Heart right ventricle (tissue), 16 donors: ENCODE results near the gene SPIN2A. TPM values are rescaled to one million over a fixed set of nuclear protein-coding genes. Genes with fewer than 3 reads are reported as not detected.
"Not testable (repeated sequence)": the region's sequence is repeated elsewhere in the genome, so short reads cannot be mapped to it uniquely, and the experiment has no call there.

Experiments used
- ATAC-seq, 8 donors: fragments of 200-7000 bp; cut with Tn5 transposase; one replicate each; pipeline ENCODE4 v1.9.1; 2020; ENCODE audit warnings: mild to moderate bottlenecking in 8 of 8, moderate library complexity in 8 of 8, moderate number of reproducible peaks in 1 of 8
- DNase-seq, 2 donors: peaks; one replicate each; pipeline ENCODE4 v3.0.0-alpha.2; 2020
- H3K27ac ChIP-seq, 10 donors: fragments of 200-600 bp; sonication (generic) in 2 of 10; one replicate each; pipeline versions ENCODE4 v1.5.0 to v1.8.0; 2020 to 2022; ENCODE audit warnings: mild to moderate bottlenecking in 3 of 10
- H3K27me3 ChIP-seq, 7 donors: fragments of 200-600 bp; one replicate each; pipeline ENCODE4 v1.8.0; 2021 to 2022; ENCODE audit warnings: mild to moderate bottlenecking in 2 of 7
- H3K36me3 ChIP-seq, 9 donors: fragments of 200-600 bp; sonication (generic) in 1 of 9; one replicate each; pipeline versions ENCODE4 v1.5.0 to v1.8.0; 2020 to 2022; ENCODE audit warnings: mild to moderate bottlenecking in 2 of 9
- H3K4me1 ChIP-seq, 9 donors: fragments of 200-600 bp; sonication (generic) in 1 of 9; one replicate each; pipeline versions ENCODE4 v1.5.0 to v1.8.0; 2020 to 2022; ENCODE audit warnings: mild to moderate bottlenecking in 4 of 9
- H3K4me3 ChIP-seq, 10 donors: fragments of 200-600 bp; sonication (generic) in 2 of 10; one replicate each; pipeline versions ENCODE4 v1.5.0 to v1.8.0; 2020 to 2022; ENCODE audit warnings: mild to moderate bottlenecking in 7 of 10, moderate library complexity in 2 of 10
- H3K9me3 ChIP-seq, 11 donors: fragments of 200-600 bp in 10 of 11; sonication (generic) in 2 of 11; one replicate each; pipeline versions ENCODE4 v1.5.0 to v1.8.0; 2013 to 2022; ENCODE audit warnings: mild to moderate bottlenecking in 2 of 11, control low read depth in 1 of 11, moderate library complexity in 1 of 11
- CTCF ChIP-seq, 9 donors: fragments of 200-600 bp; sonication (generic) in 2 of 9; IDR thresholded peaks; one replicate each; pipeline versions ENCODE4 v1.5.0 to v1.8.0; 2021 to 2022; ENCODE audit warnings: antibody characterized with exemption in 9 of 9, mild to moderate bottlenecking in 5 of 9, moderate library complexity in 1 of 9
- WGBS, 2 donors: extraction: QIAGEN DNeasy Blood & Tissue Kit; methylation state at CpG; one replicate each; pipeline ENCODE4 v1.1.7; 2013; ENCODE audit warnings: inconsistent platforms in 1 of 2; 5-methylcytosine and 5-hydroxymethylcytosine counted together
- intact Hi-C, 10 donors: fragments of 100-400 bp; cut with DNase I; formaldehyde crosslinking; loops; one replicate each; pipeline versions ENCODE4 v1.11.1 to v1.14.2; 2022
- long read RNA-seq, 3 donors: library from polyadenylated mRNA; unstranded; transcript quantifications; one replicate each; pipeline ENCODE4 v2.0.0, GENCODE V29; 2020 to 2021
- polyA plus RNA-seq, 2 donors: library from polyadenylated mRNA; stranded (reverse); fragments of 200-250 nt; gene quantifications; one replicate each; pipeline ENCODE4 v1.2.3, GENCODE V29; 2013
- total RNA-seq, 10 donors: library from RNA; stranded (reverse); fragmentation: NEBNext Ultra II Directional in 3 of 10; extraction: Animal tissue kit (Norgen Biotek cat#: 25700) in 3 of 10; gene quantifications; one replicate each; pipeline versions ENCODE4 v1.2.1 to v1.2.4, GENCODE V29; 2021 to 2023
- donor health status: Arrhythmogenic right ventricular cardiomyopathy.
- donor health status: ischemic (EF 13 %, LVEDD 7.1; RV severe dilation, severe dysfunction).
- donor health status: healthy with polysubstance abuse.
- donor health status: DM: no; HTN: yes; CAD: no.
- donor health status: DM: no; HTN: no; CAD: no.
- donor health status: ischemic (EF 25% LVEDD 6.9; RV normal size, moderate dysfunction).
- donor health status: ischemic (EF 25% LVEDD 5.7; RV mildly dilated, moderate dysfunction).
- donor health status: healthy.
- donor health status: DM: yes; HTN: yes; CAD: no.
- donor health status: Ischemic cardiomyopathy.
- donor health status: ischemic (EF 35%, LVEDD 5.7; RV mildly dilated, moderate dysfunction).
- donor health status: nonischemic (EF 11% LVEDD 7.7; RV severe dilation, severe dysfunction).
- donor health status: DM: yes; HTN: yes; CAD: no.
- donor health status: PGD.
- donor health status: ischemic (EF 29% LVEDD 5.4; RV normal size, mild dysfunction).
- donor health status: nonischemic (EF 23%, LVEDD 6.1; RV moderate dilation, normal function).

SPIN2A gene
- total RNA-seq (under 1 TPM in 9 of 10 donors, not detected in 1; 0.18 to 0.57 (median 0.30) TPM), polyA plus RNA-seq (under 1 TPM; 0.13 to 0.66 TPM)
- long read RNA-seq, donor 1 = 0 reads
- long read RNA-seq, donor 2, partial matches to known transcripts = 0 of 1 reads
- long read RNA-seq, donor 2, other reads (novel, unspliced or antisense) = 0 of 1 reads
- long read RNA-seq, donor 3 = 0 reads

GRCh38 chrX:57137073-57137472 lies at the start of gene SPIN2A:
Gene SPIN2A, minus strand, starts transcription at chrX:57137397. Its CDS starts 800 bp downstream, at chrX:57136597.
- DNase-seq, intact Hi-C loops: not testable (repeated sequence)
- 19 to 47% methylated on average over 24 to 26 of the region's 27 CpGs for WGBS, 2 donors

GRCh38 chrX:57178605-57179004 lies 41.4 kb upstream of the SPIN2A start:
- intact Hi-C loops = no loop called here
- Histone ChIP-seq H3K4me1 (no peaks in the 10 kb centered on the region), H3K4me3 (no peak overlapping the region), H3K36me3 (no peaks in the 10 kb centered on the region), H3K9me3 (peaks cover 0 to 27% (median 0%) of the 10 kb centered on the region in 11 donors), H3K27ac (no peak overlapping the region), H3K27me3 (peaks cover 0 to 21% (median 0%) of the 10 kb centered on the region in 7 donors)
- no peak for ATAC-seq
- TF ChIP-seq CTCF (IDR thresholded peaks at IDR 0.05) = no peak
- no peak for DNase-seq

More at GRCh38 chrX:57137073-57137472, at the start of gene SPIN2A:
- peak within 1 kb of the TSS in 6 of 10 donors; percentile 15 to 39 (median 28) for H3K4me3 ChIP-seq
- not testable (repeated sequence) for H3K27ac ChIP-seq, H3K27me3 ChIP-seq, H3K4me1 ChIP-seq, H3K9me3 ChIP-seq, H3K36me3 ChIP-seq
- ATAC-seq = peak in 5 of 8 donors; percentile 34 to 63 (median 44)

GRCh38 chrX:57177070-57177469 lies 39.9 kb upstream of the SPIN2A start:
- peaks cover 0 to 12% (median 0%) of the 10 kb centered on the region in 11 donors for H3K9me3 ChIP-seq
- H3K27me3 ChIP-seq = peaks cover 0 to 21% (median 0%) of the 10 kb centered on the region in 7 donors
- DNase-seq (no peak), ATAC-seq (no peak)
- intact Hi-C loops = no loop called here
- H3K4me1 ChIP-seq = no peaks in the 10 kb centered on the region
- no peaks in the 10 kb centered on the region for H3K36me3 ChIP-seq
- 27 to 48% methylated on average over 1 of the region's 1 CpG for WGBS, 2 donors
- H3K27ac ChIP-seq = no peak overlapping the region
- H3K4me3 ChIP-seq = no peak overlapping the region
- TF ChIP-seq CTCF (IDR thresholded peaks at IDR 0.05) = no peak

- H3K4me1 ChIP-seq = no peaks in the 10 kb centered on the region
- peaks cover 0 to 21% (median 0%) of the 10 kb centered on the region in 7 donors for H3K27me3 ChIP-seq
- H3K27ac ChIP-seq = no peak overlapping the region
- no peak for TF ChIP-seq CTCF (IDR thresholded peaks at IDR 0.05)
- H3K9me3 ChIP-seq = no peaks in the 10 kb centered on the region
- intact Hi-C loops = no loop called here
- DNase-seq (peak; percentile 4 to 15), ATAC-seq (peak in 4 of 8 donors; percentile 68 to 85 (median 69))
- no peak overlapping the region for H3K4me3 ChIP-seq
- WGBS, 2 donors = 35 to 53% methylated on average over 6 of the region's 6 CpGs
- H3K36me3 ChIP-seq = no peaks in the 10 kb centered on the region
Measured at GRCh38 chrX:57172544-57172943, 35.3 kb upstream of the SPIN2A start.

GRCh38 chrX:57156397-57157049 lies 19.3 kb upstream of the SPIN2A start:
- Histone ChIP-seq H3K36me3 (no peaks in the 10 kb centered on the region), H3K4me3 (no peak overlapping the region), H3K27me3 (no peaks in the 10 kb centered on the region), H3K4me1 (no peaks in the 10 kb centered on the region), H3K27ac (no peak overlapping the region), H3K9me3 (peaks cover 0 to 35% (median 0%) of the 10 kb centered on the region in 11 donors)
- TF ChIP-seq CTCF (IDR thresholded peaks at IDR 0.05) = peak in 8 of 9 donors; percentile 9 to 58 (median 45)
- intact Hi-C loops = loop anchor here in 8 of 10 donors (5.0 to 10.0 kb wide), 3 partner anchors 296 to 1802 kb away; no protein-coding TSS in a partner anchor
- DNase-seq = peak in 1 of 2 donors; percentile 8
- WGBS, 2 donors = 76 to 85% methylated on average over 5 of the region's 5 CpGs
- ATAC-seq = peak in 5 of 8 donors; percentile 44 to 81 (median 70)
